ENCODE measurements around the gene MATN1. TPM values are rescaled to one million over a fixed set of nuclear protein-coding genes. Genes with fewer than 3 reads are reported as not detected.
A peak's percentile ranks its signal among the peaks of the same experiment; 100 is the strongest.
"Not testable (repeated sequence)": the region's sequence is repeated elsewhere in the genome, so short reads cannot be mapped to it uniquely, and the experiment has no call there.

Gene MATN1
- total and polyA plus RNA-seq, 5 donors from 2014 or later, result 1.9 TPM; not detected in 4

DNA sequence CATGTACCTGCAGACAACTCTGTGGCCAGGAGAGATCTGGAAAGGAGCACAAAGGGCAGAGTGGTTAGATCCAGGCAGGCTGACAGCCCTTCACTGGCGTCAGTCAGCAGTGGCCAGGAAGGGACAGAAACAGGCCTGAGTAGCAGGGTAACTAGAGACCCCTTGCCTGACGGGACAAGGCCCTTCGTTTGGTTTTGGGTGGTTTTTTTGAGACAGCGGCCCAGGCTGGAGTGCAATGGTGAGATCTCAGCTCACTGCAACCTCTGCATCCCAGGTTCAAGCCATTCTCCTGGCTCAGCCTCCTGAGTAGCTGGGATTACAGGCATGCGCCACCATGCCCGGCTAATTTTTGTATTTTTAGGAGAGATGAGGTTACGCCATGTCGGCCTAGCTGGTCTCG, 34.9 kb downstream of the MATN1 start:
- not testable (repeated sequence) for H3K9me3 Mint-ChIP-seq; H3K36me3 Mint-ChIP-seq; H3K27ac ChIP-seq (ENCODE audit: insufficient read depth, low read length, poor library complexity, severe bottlenecking); H3K9me3 ChIP-seq (ENCODE audit: control insufficient read depth in 2 of 2, low read length in 2 of 2); H3K4me1 ChIP-seq (ENCODE audit: control insufficient read depth, insufficient read depth, low read length, poor library complexity, severe bottlenecking); H3K4me1 Mint-ChIP-seq; H3K36me3 ChIP-seq (ENCODE audit: control insufficient read depth, insufficient read depth, low read length); DNase-seq; H3K27ac Mint-ChIP-seq; ATAC-seq (ENCODE audit: low read depth in 2 of 2); H3K4me3 ChIP-seq (ENCODE audit: low read depth, low read length); H3K4me3 Mint-ChIP-seq
- H3K27me3 ChIP-seq (ENCODE audit: control insufficient read depth, insufficient read depth, low read length), result peaks cover 10% of the 10 kb centered on the region
- peaks cover 66% of the 10 kb centered on the region for H3K27me3 Mint-ChIP-seq

DNA sequence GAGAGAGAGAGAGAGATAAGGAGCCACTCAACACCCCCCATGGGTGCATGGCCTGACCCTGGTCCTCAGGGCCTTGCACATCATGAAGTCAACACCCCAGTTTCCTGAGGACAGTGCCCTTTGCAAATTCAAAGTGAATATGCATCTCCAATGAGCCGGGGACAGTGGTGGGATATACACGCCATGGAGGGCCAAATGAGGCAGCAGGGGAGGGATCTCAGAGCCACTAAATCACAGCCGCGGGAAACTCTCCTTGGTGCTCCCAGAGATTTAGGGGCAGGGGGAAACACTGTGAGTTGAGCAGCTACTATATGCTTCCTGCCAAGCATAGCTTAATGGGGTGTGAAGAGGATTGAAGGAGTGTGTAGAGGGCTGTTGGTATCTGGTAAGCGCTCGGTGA, 35.5 kb downstream of the MATN1 start:
- Mint-ChIP-seq H3K4me1 (peaks cover 0 to 9% (median 7%) of the 10 kb centered on the region in 4 donors), H3K4me3 (no peak overlapping the region), H3K27me3 (peaks cover 66% of the 10 kb centered on the region), H3K9me3 (peaks cover 0 to 3% (median 0%) of the 10 kb centered on the region in 7 donors), H3K36me3 (no peaks in the 10 kb centered on the region), H3K27ac (no peak overlapping the region)
- no peak for ATAC-seq (ENCODE audit: low read depth in 2 of 2)
- no peak overlapping the region for H3K4me3 ChIP-seq (ENCODE audit: low read depth, low read length)
- no peaks in the 10 kb centered on the region for H3K9me3 ChIP-seq (ENCODE audit: control insufficient read depth in 2 of 2, low read length in 2 of 2)
- H3K36me3 ChIP-seq (ENCODE audit: control insufficient read depth, insufficient read depth, low read length), result no peaks in the 10 kb centered on the region
- peaks cover 10% of the 10 kb centered on the region for H3K4me1 ChIP-seq (ENCODE audit: control insufficient read depth, insufficient read depth, low read length, poor library complexity, severe bottlenecking)
- peaks cover 10% of the 10 kb centered on the region for H3K27me3 ChIP-seq (ENCODE audit: control insufficient read depth, insufficient read depth, low read length)
- no peak overlapping the region for H3K27ac ChIP-seq (ENCODE audit: insufficient read depth, low read length, poor library complexity, severe bottlenecking)
- no peak for DNase-seq

DNA sequence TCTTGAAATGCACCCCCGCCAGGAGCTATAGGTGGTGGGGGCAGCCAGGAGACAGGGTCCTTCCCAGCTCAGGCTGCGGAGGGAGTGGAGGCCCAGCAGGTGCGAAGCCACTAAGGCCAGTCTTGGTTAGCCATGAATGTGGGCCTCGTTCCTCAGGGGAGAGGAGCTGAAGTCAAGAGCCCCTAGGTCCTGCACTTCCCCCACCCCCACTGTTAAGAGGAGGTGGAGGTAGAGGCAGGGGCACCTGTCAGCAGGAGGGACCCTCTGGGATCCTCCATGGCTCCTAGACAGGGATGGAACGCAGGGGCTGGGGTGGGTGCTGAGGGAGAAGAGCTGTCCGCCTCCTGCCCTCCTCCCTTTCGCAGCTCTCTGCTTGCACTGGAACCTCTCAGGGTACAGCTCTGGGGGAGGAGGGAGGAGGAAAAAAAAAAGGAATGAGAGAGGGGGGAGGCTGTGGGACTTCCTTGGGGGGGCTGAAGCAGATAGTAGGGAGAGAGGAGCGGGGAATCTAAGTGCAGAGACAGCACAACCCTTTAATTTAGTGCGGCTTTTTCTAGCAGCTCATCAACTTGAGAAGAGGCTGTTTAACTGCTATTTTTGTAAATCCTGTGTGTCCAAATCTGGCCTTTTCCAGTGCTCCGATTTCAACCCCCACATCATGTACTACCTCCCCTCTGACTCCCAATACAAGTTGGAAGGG, 37.0 kb downstream of the MATN1 start:
- peaks cover 0 to 3% (median 0%) of the 10 kb centered on the region in 7 donors for H3K9me3 Mint-ChIP-seq
- no peak overlapping the region for H3K27ac Mint-ChIP-seq
- no peaks in the 10 kb centered on the region for H3K36me3 ChIP-seq (ENCODE audit: control insufficient read depth, insufficient read depth, low read length)
- H3K4me3 ChIP-seq (ENCODE audit: low read depth, low read length), result no peak overlapping the region
- no peak overlapping the region for H3K4me3 Mint-ChIP-seq
- H3K36me3 Mint-ChIP-seq, result no peaks in the 10 kb centered on the region
- peaks cover 11% of the 10 kb centered on the region for H3K27me3 ChIP-seq (ENCODE audit: control insufficient read depth, insufficient read depth, low read length)
- peaks cover 64% of the 10 kb centered on the region for H3K27me3 Mint-ChIP-seq
- H3K27ac ChIP-seq (ENCODE audit: insufficient read depth, low read length, poor library complexity, severe bottlenecking), result no peak overlapping the region
- H3K4me1 ChIP-seq (ENCODE audit: control insufficient read depth, insufficient read depth, low read length, poor library complexity, severe bottlenecking), result peaks cover 10% of the 10 kb centered on the region
- peaks cover 0 to 9% (median 5%) of the 10 kb centered on the region in 4 donors for H3K4me1 Mint-ChIP-seq
- no peaks in the 10 kb centered on the region for H3K9me3 ChIP-seq (ENCODE audit: control insufficient read depth in 2 of 2, low read length in 2 of 2)
- no peak for DNase-seq
- no peak for ATAC-seq (ENCODE audit: low read depth in 2 of 2)

DNA sequence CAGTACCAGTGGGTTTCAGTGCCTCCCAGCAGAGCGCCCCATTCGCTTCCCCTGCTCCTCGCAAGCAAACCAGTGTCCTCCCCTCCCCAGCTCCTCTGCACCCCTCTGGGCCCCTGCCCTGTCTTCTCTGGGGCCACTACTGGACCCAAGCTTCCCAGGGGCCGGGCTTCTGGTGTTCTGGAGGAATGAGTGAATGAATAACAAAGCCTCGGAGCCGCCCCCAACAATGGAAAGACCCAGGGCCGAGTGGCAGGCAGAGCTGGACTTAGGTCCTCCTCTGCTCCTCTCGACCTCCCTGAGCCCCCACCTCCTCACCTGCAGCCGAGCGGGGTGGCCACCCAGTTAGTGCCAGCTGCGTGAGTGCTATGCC, 37.6 kb downstream of the MATN1 start:
- H3K4me3 Mint-ChIP-seq, result no peak overlapping the region
- Histone ChIP-seq H3K9me3 (ENCODE audit: control insufficient read depth in 2 of 2, low read length in 2 of 2) (no peaks in the 10 kb centered on the region), H3K4me3 (ENCODE audit: low read depth, low read length) (no peak overlapping the region), H3K36me3 (ENCODE audit: control insufficient read depth, insufficient read depth, low read length) (no peaks in the 10 kb centered on the region), H3K4me1 (ENCODE audit: control insufficient read depth, insufficient read depth, low read length, poor library complexity, severe bottlenecking) (peaks cover 10% of the 10 kb centered on the region), H3K27me3 (ENCODE audit: control insufficient read depth, insufficient read depth, low read length) (peaks cover 12% of the 10 kb centered on the region), H3K27ac (ENCODE audit: insufficient read depth, low read length, poor library complexity, severe bottlenecking) (no peak overlapping the region)
- peaks cover 0 to 9% (median 5%) of the 10 kb centered on the region in 4 donors for H3K4me1 Mint-ChIP-seq
- DNase-seq (no peak), ATAC-seq (ENCODE audit: low read depth in 2 of 2) (no peak)
- H3K27ac Mint-ChIP-seq, result no peak overlapping the region
- peaks cover 0 to 3% (median 0%) of the 10 kb centered on the region in 7 donors for H3K9me3 Mint-ChIP-seq
- H3K36me3 Mint-ChIP-seq, result no peaks in the 10 kb centered on the region
- H3K27me3 Mint-ChIP-seq, result peaks cover 69% of the 10 kb centered on the region

DNA sequence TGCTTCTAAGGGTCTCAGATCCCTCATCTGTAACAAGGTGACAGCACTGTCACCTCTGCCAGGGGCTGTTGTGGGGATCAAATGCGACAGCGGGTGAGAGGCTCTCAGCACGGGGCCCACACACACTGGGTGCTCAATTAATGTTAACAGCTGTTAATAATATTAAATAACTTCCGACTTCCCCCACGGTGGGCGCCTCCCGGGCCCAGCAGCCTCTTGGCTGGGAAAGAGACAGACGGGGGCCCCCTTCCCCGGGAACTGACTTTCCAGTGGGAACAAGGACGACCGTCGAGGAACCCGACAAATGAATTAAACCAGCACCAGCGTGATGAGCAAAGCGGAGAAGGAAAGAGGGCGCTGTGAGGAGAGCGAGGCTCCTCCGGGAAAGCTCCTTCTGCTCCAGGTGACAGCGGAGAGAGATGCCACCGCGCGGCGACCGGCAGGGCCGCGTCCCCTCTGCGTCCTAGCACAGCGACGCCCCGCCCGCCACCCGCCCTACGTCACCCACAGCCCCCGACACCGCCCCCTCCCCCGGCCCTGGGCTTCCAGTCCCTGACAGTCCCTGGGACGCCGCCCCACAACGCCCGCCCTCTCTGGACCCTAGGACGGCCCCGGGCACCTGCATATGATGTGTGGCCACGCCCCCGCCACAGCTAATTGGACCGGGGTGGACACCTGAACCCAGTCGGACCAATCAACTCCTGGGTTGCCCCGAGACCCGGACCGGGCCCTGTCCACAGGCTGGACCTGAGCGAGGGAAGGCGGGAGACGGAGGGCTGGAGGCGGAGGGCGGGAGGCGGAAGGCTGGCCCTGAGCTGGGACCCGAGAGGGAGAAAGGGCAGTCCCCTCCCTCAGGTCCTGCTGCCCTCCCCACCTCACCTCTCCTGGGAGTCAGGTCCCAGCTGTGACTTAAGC, 38.2 kb downstream of the MATN1 start:
- peaks cover 12% of the 10 kb centered on the region for H3K27me3 ChIP-seq (ENCODE audit: control insufficient read depth, insufficient read depth, low read length)
- no peak overlapping the region for H3K4me3 Mint-ChIP-seq
- H3K36me3 ChIP-seq (ENCODE audit: control insufficient read depth, insufficient read depth, low read length), result no peaks in the 10 kb centered on the region
- H3K27me3 Mint-ChIP-seq, result peaks cover 68% of the 10 kb centered on the region
- no peaks in the 10 kb centered on the region for H3K36me3 Mint-ChIP-seq
- DNase-seq, result peak in 1 of 3 donors; percentile 29
- no peak overlapping the region for H3K4me3 ChIP-seq (ENCODE audit: low read depth, low read length)
- H3K27ac ChIP-seq (ENCODE audit: insufficient read depth, low read length, poor library complexity, severe bottlenecking), result no peak overlapping the region
- ATAC-seq (ENCODE audit: low read depth in 2 of 2), result no peak
- H3K4me1 Mint-ChIP-seq, result peaks cover 0 to 9% (median 5%) of the 10 kb centered on the region in 4 donors
- H3K4me1 ChIP-seq (ENCODE audit: control insufficient read depth, insufficient read depth, low read length, poor library complexity, severe bottlenecking), result peaks cover 10% of the 10 kb centered on the region
- no peaks in the 10 kb centered on the region for H3K9me3 ChIP-seq (ENCODE audit: control insufficient read depth in 2 of 2, low read length in 2 of 2)
- H3K27ac Mint-ChIP-seq, result no peak overlapping the region
- H3K9me3 Mint-ChIP-seq, result peaks cover 0 to 3% (median 0%) of the 10 kb centered on the region in 7 donors

DNA sequence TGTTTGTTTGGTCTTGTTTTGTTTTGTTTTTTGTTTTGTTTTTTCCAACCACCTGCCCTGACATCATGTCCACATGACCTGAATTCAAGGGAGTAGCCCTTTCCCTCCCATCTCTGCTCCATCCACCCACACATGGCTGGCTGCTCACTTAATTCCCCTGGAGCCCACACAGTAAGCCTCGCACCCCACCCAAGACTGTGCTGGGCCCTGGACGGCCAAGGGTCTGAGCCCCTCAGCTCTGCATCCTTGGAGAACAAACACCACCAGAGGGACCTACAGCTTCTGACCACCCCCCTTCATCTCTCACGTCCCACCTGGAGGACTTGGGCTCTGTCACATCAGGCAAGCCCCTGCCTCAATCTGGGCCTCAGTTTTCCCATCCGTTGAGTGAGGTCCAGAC, 39.1 kb downstream of the MATN1 start:
- Mint-ChIP-seq H3K36me3 (no peaks in the 10 kb centered on the region), H3K4me3 (peak overlapping the region in 2 of 4 donors; percentile 15 to 48), H3K9me3 (peaks cover 0 to 3% (median 0%) of the 10 kb centered on the region in 7 donors), H3K27me3 (peaks cover 63% of the 10 kb centered on the region), H3K27ac (no peak overlapping the region), H3K4me1 (peaks cover 0 to 9% (median 2%) of the 10 kb centered on the region in 4 donors)
- no peaks in the 10 kb centered on the region for H3K9me3 ChIP-seq (ENCODE audit: control insufficient read depth in 2 of 2, low read length in 2 of 2)
- peaks cover 12% of the 10 kb centered on the region for H3K27me3 ChIP-seq (ENCODE audit: control insufficient read depth, insufficient read depth, low read length)
- no peaks in the 10 kb centered on the region for H3K36me3 ChIP-seq (ENCODE audit: control insufficient read depth, insufficient read depth, low read length)
- H3K27ac ChIP-seq (ENCODE audit: insufficient read depth, low read length, poor library complexity, severe bottlenecking), result no peak overlapping the region
- DNase-seq (no peak), ATAC-seq (ENCODE audit: low read depth in 2 of 2) (no peak)
- no peak overlapping the region for H3K4me3 ChIP-seq (ENCODE audit: low read depth, low read length)
- peaks cover 10% of the 10 kb centered on the region for H3K4me1 ChIP-seq (ENCODE audit: control insufficient read depth, insufficient read depth, low read length, poor library complexity, severe bottlenecking)

DNA sequence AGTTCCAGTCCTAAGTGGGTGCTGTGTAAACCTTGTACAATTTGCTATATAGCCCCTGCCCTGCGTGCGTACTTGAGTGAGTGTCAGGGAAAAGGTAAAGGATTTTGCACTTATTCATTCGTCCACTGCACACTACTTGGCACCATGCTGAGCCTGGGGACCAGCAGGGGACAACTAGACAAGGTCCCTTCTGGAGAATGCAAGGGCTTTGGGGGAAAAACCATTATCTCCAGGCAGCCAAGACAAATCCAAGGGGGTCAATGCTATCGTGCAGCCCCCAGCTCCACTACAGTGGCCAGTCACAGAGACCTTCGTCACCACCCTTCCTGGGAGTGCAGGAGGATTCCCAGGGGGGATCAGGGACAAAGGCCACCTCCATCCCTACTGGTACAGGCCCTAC, 39.7 kb downstream of the MATN1 start:
- peaks cover 10% of the 10 kb centered on the region for H3K4me1 ChIP-seq (ENCODE audit: control insufficient read depth, insufficient read depth, low read length, poor library complexity, severe bottlenecking)
- DNase-seq (no peak), ATAC-seq (ENCODE audit: low read depth in 2 of 2) (no peak)
- no peak overlapping the region for H3K27ac Mint-ChIP-seq
- no peak overlapping the region for H3K4me3 Mint-ChIP-seq
- H3K27ac ChIP-seq (ENCODE audit: insufficient read depth, low read length, poor library complexity, severe bottlenecking), result no peak overlapping the region
- peaks cover 58% of the 10 kb centered on the region for H3K27me3 Mint-ChIP-seq
- H3K36me3 Mint-ChIP-seq, result no peaks in the 10 kb centered on the region
- no peaks in the 10 kb centered on the region for H3K9me3 ChIP-seq (ENCODE audit: control insufficient read depth in 2 of 2, low read length in 2 of 2)
- peaks cover 0 to 3% (median 0%) of the 10 kb centered on the region in 7 donors for H3K9me3 Mint-ChIP-seq
- no peaks in the 10 kb centered on the region for H3K36me3 ChIP-seq (ENCODE audit: control insufficient read depth, insufficient read depth, low read length)
- no peak overlapping the region for H3K4me3 ChIP-seq (ENCODE audit: low read depth, low read length)
- peaks cover 12% of the 10 kb centered on the region for H3K27me3 ChIP-seq (ENCODE audit: control insufficient read depth, insufficient read depth, low read length)
- H3K4me1 Mint-ChIP-seq, result peaks cover 0 to 9% (median 2%) of the 10 kb centered on the region in 4 donors
